Panc1 (cell line): ENCODE measurements around the gene FRMD4A. TPM values are rescaled to one million over a fixed set of nuclear protein-coding genes. Genes with fewer than 3 reads are reported as not detected.

Source experiments
- ATAC-seq: fragments of 200-7000 bp; cut with Tn5 transposase; 2 replicates; pipeline ENCODE4 v1.9.1; 2020; ENCODE audit warnings: mild to moderate bottlenecking, moderate library complexity
- BruUV-seq: library from RNA; stranded (reverse); fragments of 400-500 nt; replicated peaks from 2 replicates; lab custom pipeline; 2021; lab: Mats Ljungman, UMichigan
- CTCF ChIA-PET: fragments of 300-600 bp; sonication (Branson Sonifier 250); formaldehyde crosslinking; loops from one replicate; lab custom pipeline; 2022; ENCODE audit warnings: antibody characterized with exemption; lab: Charles Lee
- POLR2A ChIA-PET: fragments of 300-600 bp; sonication (Branson Sonifier 250); formaldehyde crosslinking; loops from one replicate; lab custom pipeline; 2022; ENCODE audit warnings: antibody characterized with exemption; lab: Charles Lee
- DNase-seq: peaks from one replicate; pipeline ENCODE4 v3.0.0-alpha.2; 2010; ENCODE audit warnings: low read depth, low spot score
- H3K27ac ChIP-seq: 2 replicates; pipeline ENCODE4 v1.5.1; 2011; ENCODE audit warnings: mild to moderate bottlenecking, low read length, inconsistent platforms
- H3K27me3 ChIP-seq: fragments of 200-500 bp; sonication (Bioruptor generic); 2 replicates; pipeline ENCODE4 v1.6.0; 2014; ENCODE audit warnings: low read length, inconsistent platforms; ENCODE audit not compliant: control insufficient read depth, insufficient read depth
- H3K36me3 ChIP-seq: fragments of 200-500 bp; sonication (Bioruptor generic); 2 replicates; pipeline ENCODE4 v1.5.1; 2014; ENCODE audit warnings: inconsistent platforms, mild to moderate bottlenecking, low read length, moderate library complexity; ENCODE audit not compliant: control insufficient read depth, insufficient read depth
- H3K4me1 ChIP-seq: 2 replicates; pipeline ENCODE4 v1.5.1; 2011; ENCODE audit warnings: inconsistent platforms, mild to moderate bottlenecking, low read length, moderate library complexity; ENCODE audit not compliant: control insufficient read depth, insufficient read depth
- H3K4me3 ChIP-seq, 2 experiments: 2 replicates each; pipeline ENCODE4 v1.5.1; 2011 to 2012; ENCODE audit warnings: low read depth in 2 of 2, low read length in 2 of 2, mild to moderate bottlenecking in 2 of 2, inconsistent platforms in 1 of 2, moderate library complexity in 1 of 2
- H3K9me3 ChIP-seq: fragments of 200-500 bp; sonication (Bioruptor generic); 2 replicates; pipeline ENCODE4 v1.5.1; 2014; ENCODE audit warnings: low read depth, mild to moderate bottlenecking, inconsistent platforms, low read length, moderate library complexity; ENCODE audit not compliant: control insufficient read depth, insufficient read depth
- POLR2AphosphoS5 ChIP-seq: IDR thresholded peaks from 2 replicates; pipeline ENCODE4 v1.6.1; 2012; ENCODE audit warnings: mild to moderate bottlenecking, low read depth, low read length, moderate library complexity
- SIN3A ChIP-seq: IDR thresholded peaks from 2 replicates; pipeline ENCODE4 v1.6.1; 2012; ENCODE audit warnings: low read depth, mild to moderate bottlenecking, low read length, moderate library complexity, borderline replicate concordance; ENCODE audit not compliant: insufficient read depth
- TCF7L2 ChIP-seq: IDR thresholded peaks from 2 replicates; pipeline ENCODE4 v1.6.1; 2011; ENCODE audit warnings: mild to moderate bottlenecking, low read depth, low read length, inconsistent platforms
- in situ Hi-C: cut with HindIII; loops from 2 replicates; pipeline ENCODE4 v1.10.0; 2016; ENCODE audit warnings: low sequenced_read_pairs, low pct_unique_long_range_greater_than_20kb
- intact Hi-C: fragments of 100-400 bp; cut with micrococcal nuclease; formaldehyde crosslinking; loops from one replicate; pipeline ENCODE4 v1.10.0; 2022; ENCODE audit not compliant: unreplicated experiment
- total RNA-seq: library from RNA; stranded (reverse); gene quantifications from one replicate; pipeline ENCODE4 v1.2.1, GENCODE V29; 2021; ENCODE audit not compliant: unreplicated experiment
- TF ChIP-seq, protein P1 (sequence below): fragments of 450-650 bp; IDR thresholded peaks from 2 replicates; pipeline ENCODE4 v1.5.1; 2017; ENCODE audit warnings: mild to moderate bottlenecking
- TF ChIP-seq, protein P2 (sequence below), 2 experiments: IDR thresholded peaks; 2 replicates each; pipeline ENCODE4 v1.6.1; 2011 to 2012; ENCODE audit warnings: low read depth in 2 of 2, control low read depth in 1 of 2, low read length in 1 of 2, mild to moderate bottlenecking in 1 of 2, moderate library complexity in 1 of 2; ENCODE audit not compliant: insufficient read depth in 1 of 2

The FRMD4A gene
- total RNA-seq, 1 experiment from 2014 or later, result 7.1 TPM

DNA sequence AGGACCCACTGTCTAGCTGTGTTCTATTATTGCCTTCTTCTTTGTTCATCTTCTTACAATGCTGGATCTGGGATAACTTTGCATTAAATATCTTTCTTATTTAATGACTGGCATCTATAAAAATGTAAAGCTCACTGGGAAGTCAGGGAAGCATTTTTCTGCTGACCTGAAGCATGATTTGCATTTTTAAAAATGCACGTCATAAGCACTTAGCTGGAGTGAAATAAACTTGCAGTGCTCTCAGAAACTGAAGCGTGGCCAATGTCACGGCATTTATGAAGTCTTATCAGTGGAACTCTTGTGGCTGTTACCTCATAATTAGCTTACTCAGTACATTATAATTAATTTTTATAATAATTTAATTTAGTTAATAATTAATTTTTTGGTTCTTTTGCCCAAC, 59.1 kb downstream of the FRMD4A start:
- intact Hi-C loops (no loop called here), in situ Hi-C loops (no loop called here)
- ATAC-seq, result no peak
- Histone ChIP-seq H3K27ac (no peak overlapping the region), H3K9me3 (no peaks in the 10 kb centered on the region), H3K36me3 (no peaks in the 10 kb centered on the region), H3K4me3 (no peak overlapping the region), H3K27me3 (no peaks in the 10 kb centered on the region; the same call in 1 of the 2 replicates), H3K4me1 (no peaks in the 10 kb centered on the region)
- TF ChIP-seq POLR2AphosphoS5 (no peak), SIN3A (no peak), TCF7L2 (no peak)
- TF ChIP-seq, protein P1, sequence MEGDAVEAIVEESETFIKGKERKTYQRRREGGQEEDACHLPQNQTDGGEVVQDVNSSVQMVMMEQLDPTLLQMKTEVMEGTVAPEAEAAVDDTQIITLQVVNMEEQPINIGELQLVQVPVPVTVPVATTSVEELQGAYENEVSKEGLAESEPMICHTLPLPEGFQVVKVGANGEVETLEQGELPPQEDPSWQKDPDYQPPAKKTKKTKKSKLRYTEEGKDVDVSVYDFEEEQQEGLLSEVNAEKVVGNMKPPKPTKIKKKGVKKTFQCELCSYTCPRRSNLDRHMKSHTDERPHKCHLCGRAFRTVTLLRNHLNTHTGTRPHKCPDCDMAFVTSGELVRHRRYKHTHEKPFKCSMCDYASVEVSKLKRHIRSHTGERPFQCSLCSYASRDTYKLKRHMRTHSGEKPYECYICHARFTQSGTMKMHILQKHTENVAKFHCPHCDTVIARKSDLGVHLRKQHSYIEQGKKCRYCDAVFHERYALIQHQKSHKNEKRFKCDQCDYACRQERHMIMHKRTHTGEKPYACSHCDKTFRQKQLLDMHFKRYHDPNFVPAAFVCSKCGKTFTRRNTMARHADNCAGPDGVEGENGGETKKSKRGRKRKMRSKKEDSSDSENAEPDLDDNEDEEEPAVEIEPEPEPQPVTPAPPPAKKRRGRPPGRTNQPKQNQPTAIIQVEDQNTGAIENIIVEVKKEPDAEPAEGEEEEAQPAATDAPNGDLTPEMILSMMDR, result no peak
- TF ChIP-seq, protein P2, sequence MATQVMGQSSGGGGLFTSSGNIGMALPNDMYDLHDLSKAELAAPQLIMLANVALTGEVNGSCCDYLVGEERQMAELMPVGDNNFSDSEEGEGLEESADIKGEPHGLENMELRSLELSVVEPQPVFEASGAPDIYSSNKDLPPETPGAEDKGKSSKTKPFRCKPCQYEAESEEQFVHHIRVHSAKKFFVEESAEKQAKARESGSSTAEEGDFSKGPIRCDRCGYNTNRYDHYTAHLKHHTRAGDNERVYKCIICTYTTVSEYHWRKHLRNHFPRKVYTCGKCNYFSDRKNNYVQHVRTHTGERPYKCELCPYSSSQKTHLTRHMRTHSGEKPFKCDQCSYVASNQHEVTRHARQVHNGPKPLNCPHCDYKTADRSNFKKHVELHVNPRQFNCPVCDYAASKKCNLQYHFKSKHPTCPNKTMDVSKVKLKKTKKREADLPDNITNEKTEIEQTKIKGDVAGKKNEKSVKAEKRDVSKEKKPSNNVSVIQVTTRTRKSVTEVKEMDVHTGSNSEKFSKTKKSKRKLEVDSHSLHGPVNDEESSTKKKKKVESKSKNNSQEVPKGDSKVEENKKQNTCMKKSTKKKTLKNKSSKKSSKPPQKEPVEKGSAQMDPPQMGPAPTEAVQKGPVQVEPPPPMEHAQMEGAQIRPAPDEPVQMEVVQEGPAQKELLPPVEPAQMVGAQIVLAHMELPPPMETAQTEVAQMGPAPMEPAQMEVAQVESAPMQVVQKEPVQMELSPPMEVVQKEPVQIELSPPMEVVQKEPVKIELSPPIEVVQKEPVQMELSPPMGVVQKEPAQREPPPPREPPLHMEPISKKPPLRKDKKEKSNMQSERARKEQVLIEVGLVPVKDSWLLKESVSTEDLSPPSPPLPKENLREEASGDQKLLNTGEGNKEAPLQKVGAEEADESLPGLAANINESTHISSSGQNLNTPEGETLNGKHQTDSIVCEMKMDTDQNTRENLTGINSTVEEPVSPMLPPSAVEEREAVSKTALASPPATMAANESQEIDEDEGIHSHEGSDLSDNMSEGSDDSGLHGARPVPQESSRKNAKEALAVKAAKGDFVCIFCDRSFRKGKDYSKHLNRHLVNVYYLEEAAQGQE (IDR thresholded peaks at IDR 0.05; ENCODE audit: insufficient read depth in 1 of 2, low read depth in 2 of 2, low read length in 1 of 2), result no peak
- ChIA-PET CTCF (no interaction called here), POLR2A (no interaction called here)
- no TSS peak for BruUV-seq
- no peak for DNase-seq

DNA sequence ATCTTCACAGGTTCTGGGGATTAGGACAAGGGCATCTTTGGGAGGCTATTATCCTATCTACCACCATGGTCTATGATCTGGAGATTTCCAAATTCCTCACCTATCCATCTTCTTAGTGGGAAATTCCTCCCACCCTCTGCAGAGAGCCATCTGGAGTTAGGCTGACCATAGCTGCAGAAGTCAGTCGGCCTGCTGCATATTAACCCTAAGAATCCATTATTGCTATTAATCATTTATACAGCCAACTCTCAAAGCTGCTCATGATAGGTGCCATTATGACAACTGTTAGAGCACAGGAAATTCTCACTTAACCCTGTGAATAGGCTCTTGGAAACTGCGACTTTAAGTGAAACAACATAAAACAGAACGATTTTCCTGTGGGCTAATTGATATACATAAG, 60.4 kb downstream of the FRMD4A start:
- DNase-seq (no peak), ATAC-seq (no peak)
- TF ChIP-seq POLR2AphosphoS5, result no peak
- TF ChIP-seq SIN3A, result no peak
- TF ChIP-seq TCF7L2, result no peak
- TF ChIP-seq, protein P2 (IDR thresholded peaks at IDR 0.05; ENCODE audit: insufficient read depth in 1 of 2, low read depth in 2 of 2, low read length in 1 of 2), result no peak
- TF ChIP-seq, protein P1, result no peak
- intact Hi-C loops (no loop called here), in situ Hi-C loops (no loop called here)
- no peaks in the 10 kb centered on the region; the same call in 1 of the 2 replicates for H3K27me3 ChIP-seq
- no peaks in the 10 kb centered on the region for H3K9me3 ChIP-seq
- no peak overlapping the region for H3K27ac ChIP-seq
- H3K4me1 ChIP-seq, result no peaks in the 10 kb centered on the region
- H3K4me3 ChIP-seq, result no peak overlapping the region
- ChIA-PET CTCF (no interaction called here), POLR2A (no interaction called here)
- BruUV-seq, result no TSS peak
- H3K36me3 ChIP-seq, result no peaks in the 10 kb centered on the region
